ENCODE results near the gene PHF20.
"Not testable (repeated sequence)": the region's sequence is repeated elsewhere in the genome, so short reads cannot be mapped to it uniquely, and the experiment has no call there.

PHF20 gene

DNA sequence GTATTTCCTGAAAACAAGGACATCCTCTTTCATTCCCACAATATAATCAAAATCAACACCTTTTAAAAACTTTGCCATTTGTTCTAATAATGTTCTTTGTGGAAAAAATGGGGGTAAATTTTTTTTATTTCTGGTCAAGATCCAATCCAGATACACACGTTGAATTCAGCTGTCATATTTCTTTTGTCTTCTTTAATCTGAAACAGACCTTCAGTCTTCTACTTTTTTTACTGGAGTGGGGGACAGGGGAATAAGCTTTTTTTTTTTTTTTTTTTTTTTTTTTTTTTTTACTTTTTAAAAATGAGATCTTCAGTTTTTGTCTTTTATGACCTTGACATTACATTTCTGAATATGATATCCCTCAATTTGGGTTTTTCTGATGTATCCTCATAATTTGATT lies 113.4 kb downstream of the PHF20 start:
- no peak for DNase-seq (ENCODE audit: low read depth in 3 of 3)

DNA sequence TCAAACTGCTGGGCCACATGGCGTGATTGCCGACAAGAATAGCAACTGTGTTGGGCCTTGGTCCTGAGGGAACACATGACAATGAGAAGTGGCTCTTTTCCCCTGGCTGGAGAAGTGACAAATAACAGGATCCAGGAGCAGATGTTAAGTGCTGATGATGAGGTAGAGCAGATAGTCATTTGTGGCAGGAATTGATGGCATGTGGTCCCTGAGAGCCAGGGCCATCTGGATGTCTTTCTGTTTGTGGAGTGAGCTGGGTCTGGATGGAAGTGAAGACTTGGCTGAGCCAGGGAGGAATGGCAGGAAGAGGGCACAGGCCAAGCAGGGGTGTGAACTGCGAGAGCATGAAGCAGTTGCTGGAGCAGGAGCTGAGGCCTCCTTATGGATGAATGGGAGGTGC lies 114.7 kb downstream of the PHF20 start:
- no peak for DNase-seq (ENCODE audit: low read depth in 3 of 3)

DNA sequence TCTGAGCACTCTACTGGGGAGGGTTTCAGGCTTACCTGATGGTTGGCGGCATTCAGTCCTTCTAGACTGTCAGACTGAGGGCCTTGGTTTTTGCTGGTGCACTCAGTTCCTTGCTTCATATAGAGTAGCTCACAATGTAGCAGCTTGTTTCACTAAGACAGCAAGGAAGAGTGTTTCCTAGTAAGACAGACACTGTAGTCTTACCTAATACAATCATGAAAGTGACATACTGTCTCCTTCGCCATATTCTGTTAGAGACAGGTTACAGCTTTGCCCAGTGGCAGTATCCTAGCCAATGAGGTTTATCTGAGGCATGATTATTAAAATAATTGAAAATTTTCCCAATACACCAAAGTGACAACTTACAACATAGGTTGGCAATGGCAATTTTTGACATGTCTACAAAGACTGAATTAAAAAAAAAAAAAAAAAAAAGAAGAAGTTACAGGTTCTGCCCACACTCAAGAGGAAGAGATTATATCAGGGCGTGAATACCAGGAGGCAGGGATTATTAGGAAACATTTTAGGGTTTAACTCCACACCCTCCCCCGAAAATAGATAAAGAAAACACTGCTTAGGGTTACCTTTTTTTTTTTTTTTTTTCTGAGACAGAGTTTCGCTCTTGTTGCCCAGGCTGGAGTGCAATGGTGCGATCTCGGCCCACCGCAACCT lies 115.7 kb downstream of the PHF20 start:
- DNase-seq (ENCODE audit: low read depth in 3 of 3) = no peak

DNA sequence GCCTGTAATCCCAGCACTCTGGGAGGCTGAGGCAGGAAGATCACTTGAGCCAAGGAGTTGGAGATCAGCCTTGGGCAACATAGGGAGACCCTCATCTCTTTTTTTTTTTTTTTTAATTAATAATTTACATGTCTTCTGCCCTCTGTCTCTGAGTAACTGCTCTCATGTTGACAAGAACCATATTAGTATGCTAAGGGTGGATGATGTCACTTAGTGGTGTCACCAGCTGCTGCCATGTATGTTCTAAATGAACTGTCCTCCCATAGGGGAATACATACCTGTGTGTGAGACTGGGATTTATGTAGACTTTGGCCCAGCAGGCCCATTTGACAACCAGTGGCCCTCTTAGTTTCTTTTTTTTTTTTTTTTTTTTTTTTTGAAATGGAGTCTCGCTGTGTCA lies 116.8 kb downstream of the PHF20 start:
- no peak for DNase-seq (ENCODE audit: low read depth in 3 of 3)

DNA sequence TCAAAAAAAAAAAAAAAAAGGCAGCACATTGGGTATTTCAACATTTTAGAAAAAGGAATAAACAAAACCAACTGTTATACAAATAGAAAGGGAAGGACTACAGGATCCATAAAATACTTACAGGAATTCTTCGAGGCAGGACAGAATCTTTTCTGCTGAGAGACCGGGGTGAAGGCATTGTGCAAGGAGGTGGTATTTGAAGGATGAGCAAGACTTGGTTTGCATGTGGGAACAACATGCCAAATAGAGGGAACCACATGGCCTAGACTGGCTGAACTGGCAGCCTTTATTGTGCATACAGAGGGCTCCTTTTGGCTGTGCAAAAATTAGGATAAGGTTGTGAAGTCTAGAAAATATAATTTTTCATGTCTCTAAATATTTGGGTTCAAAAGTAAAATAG lies 119.6 kb downstream of the PHF20 start:
- no peak for DNase-seq (ENCODE audit: low read depth in 3 of 3)

DNA sequence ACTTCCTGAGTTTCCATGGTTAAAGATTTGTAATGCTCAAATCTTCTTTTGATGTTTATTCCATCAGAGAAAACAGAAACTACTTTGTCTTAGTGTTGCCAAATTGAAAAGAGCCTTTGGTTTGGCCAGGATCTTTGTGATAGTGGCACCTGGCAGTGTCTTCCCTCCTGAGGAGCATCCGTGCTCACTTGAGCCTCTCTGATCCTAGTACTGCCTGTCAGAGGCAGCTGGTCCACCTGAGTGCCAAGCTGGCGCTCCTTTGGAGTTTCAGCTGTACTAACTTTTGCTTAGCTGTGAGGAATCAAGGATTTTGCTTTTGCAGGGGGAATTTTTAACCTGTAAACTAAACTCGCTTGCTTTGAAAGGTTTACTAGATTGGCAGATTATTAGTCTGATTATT lies 121.1 kb downstream of the PHF20 start:
- no peak for DNase-seq (ENCODE audit: low read depth in 3 of 3)

DNA sequence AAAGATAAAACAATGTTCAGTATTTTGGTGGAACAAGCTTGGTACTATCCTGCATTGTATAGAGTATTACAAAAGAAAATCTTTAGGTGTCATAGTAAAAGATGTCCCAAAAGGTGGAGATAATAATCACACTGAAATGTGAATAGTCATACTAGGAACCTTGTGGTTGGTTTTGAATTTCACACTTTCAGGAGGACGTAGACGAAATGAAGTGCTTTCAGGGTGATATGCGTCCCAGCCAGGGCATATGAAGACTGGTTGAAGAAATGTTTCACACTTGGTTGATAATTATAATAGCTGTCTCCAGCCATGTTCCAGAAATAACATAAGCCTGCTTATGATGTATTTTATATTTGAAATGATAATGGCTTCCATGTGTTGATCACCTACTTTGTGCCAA lies 122.1 kb downstream of the PHF20 start:
- no peak for DNase-seq (ENCODE audit: low read depth in 3 of 3)

DNA sequence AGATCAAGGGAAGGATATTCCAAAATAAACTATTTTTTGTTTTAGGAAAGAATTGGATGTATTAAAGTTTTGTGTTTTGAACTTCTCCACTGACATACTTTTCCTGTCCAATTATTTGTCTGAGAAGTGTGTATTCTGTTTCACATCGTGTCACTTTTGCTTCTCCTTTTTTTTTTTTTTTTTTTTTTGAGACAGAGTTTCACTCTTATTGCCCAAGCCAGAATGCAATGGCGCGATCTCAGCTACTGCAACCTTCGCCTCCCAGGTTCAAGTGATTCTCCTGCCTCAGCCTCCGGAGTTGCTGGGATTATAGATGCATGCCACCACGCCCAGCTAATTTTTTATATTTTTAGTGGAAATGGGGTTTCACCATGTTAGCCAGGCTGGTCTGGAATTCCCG lies 123.7 kb downstream of the PHF20 start:
- DNase-seq (ENCODE audit: low read depth in 3 of 3) = not testable (repeated sequence)

DNA sequence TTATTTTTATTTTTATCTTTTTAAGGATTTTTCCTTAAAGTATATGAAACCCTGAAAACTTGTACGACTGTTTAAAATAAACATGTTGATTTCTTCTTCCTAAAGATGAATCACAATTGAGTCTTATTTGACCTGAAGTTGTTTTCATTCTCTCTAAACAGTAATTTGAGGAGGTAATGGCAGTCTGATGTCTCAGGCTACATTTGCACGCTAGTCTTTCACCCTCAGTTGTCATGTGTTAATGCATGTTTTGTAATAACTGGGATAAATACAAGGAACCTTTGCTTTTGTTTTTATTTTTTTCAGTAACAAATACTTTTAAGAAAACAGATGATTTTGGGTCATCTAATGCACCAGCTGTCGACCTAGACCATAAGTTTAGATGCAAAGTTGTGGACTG lies 127.2 kb downstream of the PHF20 start:
- no peak for DNase-seq (ENCODE audit: low read depth in 3 of 3)

DNA sequence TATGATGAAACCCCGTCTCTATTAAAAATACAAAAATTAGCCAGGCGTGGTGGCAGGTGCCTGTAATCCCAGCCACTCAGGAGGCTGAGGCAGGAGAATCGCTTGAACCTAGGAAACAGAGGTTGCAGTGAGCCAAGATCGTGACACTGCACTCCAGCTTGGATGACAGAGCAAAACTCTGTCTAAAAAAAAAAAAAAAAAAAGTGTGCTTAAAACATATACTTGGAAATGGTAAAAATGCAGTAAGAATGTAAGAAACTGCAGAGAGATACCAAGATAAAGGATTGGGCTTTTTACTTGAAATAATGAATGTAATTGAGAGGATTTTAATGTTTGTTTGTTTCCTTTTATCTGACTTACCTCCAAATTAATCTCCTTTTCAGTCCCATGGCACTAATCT lies 129.4 kb downstream of the PHF20 start:
- not testable (repeated sequence) for DNase-seq (ENCODE audit: low read depth in 3 of 3)

DNA sequence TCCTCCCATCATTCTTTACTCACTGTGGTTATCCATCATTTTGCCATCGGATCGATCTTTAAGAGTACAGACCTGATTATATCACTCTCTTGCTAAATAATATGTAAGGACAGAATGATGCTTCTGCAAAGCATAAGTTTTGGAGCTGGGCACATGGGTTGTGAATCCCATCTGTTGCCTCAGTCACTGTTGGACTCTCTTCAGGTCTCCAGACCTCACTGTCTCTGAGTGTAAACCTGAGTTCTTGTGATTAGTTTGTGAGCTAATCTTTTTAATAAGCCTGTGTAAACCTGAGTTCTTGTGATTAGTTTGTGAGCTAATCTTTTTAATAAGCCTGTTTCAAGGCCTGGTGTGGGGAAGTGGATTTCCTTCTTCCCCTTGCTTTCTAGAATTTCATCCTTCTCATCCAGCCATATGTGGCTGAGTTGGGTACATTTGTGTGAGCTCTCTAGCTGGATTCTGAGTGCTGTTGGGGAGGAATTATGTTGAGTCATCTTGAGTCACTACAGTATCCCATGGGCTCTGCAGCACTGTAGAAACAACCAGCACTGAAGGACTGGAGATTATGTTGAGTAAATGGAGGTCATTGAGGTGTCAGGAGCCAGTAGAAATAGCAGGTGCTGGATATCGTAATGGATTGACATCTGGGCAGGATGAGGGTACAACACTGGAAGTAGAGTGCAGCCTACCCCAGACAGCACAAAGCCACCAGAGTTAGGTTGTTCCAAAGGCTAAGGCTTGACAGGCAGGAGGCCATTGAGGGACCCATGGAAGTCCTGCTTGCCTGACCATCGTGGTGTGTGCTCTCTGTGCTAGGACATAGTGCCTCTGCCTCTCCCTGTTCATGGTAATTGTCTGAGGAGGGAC lies 130.1 kb downstream of the PHF20 start:
- no peak for DNase-seq (ENCODE audit: low read depth in 3 of 3)

DNA sequence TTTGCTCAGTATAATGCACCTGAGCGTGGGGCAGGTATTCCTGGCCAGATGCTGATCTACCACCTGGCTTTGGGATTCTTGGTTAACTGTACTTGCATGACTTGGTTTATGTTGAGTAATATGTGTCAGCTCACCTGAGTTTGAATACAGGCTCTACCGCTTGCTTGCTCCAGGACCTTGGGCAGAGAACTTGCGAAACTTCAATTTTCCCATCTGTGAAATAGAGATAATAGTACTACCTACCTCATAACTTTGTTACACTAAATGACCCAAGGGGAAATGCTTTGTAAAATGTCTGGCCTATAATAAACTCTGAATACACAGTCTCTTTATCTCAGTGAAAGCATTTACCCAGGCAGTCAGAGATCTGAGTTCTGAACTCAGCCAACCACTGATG lies 130.7 kb downstream of the PHF20 start:
- no peak for DNase-seq (ENCODE audit: low read depth in 3 of 3)

DNA sequence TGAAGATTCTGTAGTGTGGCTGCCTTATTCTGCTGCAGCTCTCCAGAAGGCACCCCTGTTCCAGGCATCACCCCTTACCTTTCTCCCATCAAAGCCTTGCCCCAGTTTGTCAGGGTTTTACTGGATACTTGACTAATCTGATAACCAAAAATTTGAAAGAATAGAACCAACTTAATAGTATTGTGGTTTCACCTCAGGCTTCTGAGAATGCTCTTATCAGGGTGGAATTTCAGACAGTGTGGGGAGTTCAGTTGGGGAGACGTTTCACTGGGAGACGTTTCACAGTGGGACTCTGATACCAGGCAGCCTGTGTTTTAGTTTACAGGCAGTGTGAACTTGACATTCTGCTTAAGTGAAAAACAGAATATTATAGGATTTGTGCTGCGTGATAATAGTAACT lies 132.0 kb downstream of the PHF20 start:
- DNase-seq (ENCODE audit: low read depth in 3 of 3) = no peak

DNA sequence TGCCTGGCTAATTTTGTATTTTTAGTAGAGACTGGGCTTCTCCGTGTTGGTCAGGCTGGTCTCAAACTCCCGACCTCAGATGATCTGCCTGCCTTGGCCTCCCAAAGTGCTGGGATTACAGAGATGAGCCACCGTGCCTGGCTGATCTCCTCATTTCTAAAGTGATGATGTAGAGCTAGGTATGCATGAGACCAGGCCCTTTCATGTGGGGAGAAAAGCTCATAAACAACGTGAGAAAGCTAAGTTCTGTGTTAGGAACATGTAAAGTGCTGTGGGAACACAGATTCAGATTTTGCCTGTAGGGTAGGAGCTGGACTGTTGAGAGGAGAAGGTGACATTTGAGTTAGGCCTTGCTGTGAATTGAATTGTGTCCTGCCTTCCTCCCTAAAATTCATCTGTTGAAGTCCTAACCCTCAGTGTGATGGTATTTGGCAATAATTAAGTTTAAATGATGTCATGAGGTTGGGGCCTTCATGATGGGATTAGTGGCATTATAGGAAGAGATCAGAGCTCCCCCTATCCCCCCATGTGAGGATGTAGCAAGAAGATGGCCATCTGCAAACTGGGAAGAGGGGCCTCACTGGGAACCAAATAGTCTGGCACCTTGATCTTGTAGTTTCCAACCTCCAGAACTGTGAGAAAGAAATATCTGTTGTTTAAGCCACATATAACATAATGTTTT lies 133.3 kb downstream of the PHF20 start:
- DNase-seq (ENCODE audit: low read depth in 3 of 3) = no peak

DNA sequence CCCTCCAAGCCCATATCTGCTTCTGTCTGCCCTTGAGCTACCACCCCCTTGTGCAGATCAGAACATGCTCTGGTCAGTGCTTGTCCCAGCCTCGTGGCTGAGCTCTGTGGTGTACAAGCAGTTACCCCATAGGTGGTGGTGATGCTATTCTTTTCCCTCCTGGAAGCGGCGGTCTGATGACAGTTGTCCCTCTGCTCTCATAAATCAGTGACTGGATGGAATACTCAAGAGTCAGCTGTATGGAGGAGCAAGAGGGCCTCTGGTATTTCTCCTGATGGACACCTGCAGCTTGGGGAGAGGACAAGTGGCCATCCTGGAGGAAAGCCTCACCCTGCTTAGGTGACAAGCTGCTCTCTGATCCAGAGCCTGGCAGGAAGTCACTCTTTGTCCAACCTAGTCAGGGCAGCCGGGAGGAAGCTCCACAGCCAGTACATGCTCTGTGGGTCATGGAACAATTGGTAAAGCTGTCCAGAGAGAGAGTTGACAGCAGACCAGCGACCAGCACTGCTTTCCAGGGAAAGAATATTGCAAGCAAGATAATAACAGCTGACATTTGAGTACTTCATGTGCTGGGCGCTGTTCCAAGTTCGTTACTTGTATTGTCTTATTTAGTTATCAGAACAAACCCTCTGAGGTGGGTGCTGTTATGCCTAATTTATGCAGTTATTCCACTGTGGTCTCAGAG lies 135.3 kb downstream of the PHF20 start:
- DNase-seq (ENCODE audit: low read depth in 3 of 3) = no peak

DNA sequence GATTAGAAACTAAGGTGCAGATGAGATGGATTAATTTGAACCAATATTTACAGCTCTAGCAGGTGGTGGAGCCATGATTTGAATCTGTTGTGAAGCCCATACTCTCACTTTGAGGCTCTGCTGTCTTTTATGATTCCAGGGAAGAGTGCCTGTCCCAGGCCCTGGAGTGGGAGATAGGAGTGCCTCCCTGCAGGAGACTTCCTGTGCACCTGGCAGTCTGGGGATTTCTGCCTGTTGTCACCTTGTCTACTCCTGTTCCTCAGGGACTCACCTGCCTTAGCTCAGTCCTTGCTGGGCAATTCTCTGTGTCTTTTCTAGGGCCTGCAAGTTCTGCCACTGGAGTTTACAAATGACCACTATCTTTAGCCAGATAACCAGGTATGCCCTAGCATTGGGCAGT lies 136.2 kb downstream of the PHF20 start:
- DNase-seq (ENCODE audit: low read depth in 3 of 3) = no peak

DNA sequence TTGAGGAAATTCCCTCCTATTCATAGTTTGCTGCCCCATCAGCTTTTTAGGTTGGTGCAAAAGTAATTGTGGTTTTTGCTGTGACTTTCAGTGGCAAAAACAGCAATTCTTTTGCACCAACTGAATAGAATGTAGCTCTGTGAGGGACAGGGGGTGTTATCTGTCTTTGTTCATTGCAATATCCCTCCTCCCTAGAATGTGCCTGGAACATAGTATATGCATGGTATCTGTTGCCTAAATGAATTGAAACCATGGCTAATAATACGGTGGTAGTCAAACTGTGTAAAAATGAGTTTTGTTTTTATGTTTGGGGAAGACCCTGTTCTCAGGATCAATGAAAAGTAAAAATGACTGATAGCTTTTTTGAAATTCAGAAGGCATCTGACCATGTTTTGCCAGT lies 137.4 kb downstream of the PHF20 start:
- no peak for DNase-seq (ENCODE audit: low read depth in 3 of 3)

DNA sequence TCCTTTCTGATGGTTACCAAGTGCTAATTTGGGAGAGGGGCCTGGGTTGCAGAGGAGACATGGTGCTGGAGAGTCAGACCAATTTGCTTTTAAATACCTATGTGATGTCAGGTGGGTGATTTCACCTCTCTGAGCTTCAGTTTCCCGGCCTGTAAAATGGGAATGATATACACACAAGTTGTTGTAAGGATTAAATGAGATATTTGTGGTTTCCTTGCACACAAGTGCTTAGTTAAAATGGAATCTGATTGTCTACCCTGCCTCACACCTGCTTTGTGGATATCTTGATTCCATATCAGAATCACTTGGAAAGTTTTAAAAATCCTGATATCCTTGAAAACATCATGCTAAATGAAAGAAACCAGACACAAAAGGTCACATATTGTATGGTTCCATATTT lies 138.0 kb downstream of the PHF20 start:
- no peak for DNase-seq (ENCODE audit: low read depth in 3 of 3)

DNA sequence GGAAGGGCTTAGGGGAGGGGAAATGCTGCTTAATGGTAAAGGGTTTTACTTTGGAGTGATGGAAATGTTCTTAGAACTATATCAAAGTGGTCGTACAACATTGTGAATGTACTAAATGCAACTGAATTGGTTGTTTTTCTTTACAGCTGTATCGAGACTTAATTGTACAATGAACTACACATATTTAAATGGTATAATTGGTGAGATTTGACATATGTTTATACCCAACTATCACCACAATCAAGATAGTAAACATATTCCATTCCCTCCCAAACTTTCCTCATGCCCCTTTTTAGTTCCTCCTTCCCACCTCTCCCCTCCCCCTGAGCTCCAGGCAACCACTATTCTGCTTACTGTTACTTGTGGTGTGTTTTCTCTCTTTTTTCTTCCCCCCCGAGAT lies 138.4 kb downstream of the PHF20 start:
- no peak for DNase-seq (ENCODE audit: low read depth in 3 of 3)

DNA sequence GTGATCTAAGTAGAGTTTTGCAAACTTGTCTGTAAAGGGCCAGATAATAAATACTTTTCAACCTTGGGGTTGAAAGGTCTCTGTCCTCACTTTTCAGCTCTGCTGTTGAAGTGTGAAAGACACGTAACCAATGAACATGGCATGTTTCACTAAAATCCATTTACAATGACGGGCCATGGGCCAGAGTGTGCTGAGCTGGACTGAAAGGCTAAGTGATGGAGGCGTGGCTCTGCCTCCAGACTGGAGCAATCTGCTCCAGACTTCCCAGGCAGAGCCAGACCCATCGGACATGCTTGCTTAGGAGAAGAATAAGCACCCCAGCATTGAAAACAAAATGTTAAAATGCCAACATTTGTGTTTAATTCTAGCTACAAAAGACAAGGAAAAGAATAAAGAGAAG lies 141.1 kb downstream of the PHF20 start:
- no peak for DNase-seq (ENCODE audit: low read depth in 3 of 3)

DNA sequence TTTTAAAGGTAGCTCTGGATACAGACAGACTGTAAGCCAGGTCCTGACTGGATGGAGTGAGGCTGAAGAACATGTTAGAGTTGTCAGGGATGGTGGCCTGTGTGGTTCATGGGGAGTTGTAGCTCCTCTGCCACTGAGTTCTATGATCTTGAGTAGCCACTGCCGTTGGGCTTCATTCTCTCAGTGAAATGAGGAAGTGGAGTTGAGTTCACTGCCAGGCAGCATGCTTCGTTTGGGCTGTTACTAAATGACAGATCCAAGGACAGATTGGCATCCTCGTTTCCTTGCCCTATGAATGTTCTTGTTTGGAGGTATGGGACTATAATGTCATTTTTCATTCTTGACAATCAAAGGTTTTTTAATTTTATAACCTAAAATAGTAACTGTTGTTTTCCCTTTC lies 145.3 kb downstream of the PHF20 start:
- DNase-seq (ENCODE audit: low read depth in 3 of 3) = no peak

DNA sequence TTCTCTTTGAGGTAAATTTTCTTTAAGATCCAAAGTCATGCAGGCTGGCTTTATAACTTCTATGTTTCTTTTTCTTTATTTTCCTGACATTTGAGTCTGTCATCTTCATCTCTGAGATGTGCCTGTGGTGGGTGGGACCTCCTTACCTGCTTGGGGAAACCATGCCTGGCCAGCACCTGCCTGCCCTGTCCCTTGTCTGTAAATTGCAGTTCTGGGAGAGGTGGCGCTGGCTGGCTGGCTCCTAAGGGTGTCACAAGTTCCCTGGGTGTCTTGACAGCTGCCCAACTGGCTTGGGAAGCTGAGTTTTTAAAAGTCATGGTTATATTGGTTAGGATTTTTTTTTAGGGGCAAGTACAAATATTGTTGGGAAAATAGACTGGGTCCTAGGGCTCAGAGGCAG lies 146.2 kb downstream of the PHF20 start:
- DNase-seq (ENCODE audit: low read depth in 3 of 3) = no peak
